Nephron (organoid): ENCODE results near the gene C12orf60.

ENCODE experiments used
- H3K27ac Mint-ChIP-seq, 3 experiments: 2 replicates each; pipeline ENCODE4 v1.8.0; 2020; ENCODE audit warnings: mixed read lengths in 3 of 3, mild to moderate bottlenecking in 2 of 3, moderate library complexity in 1 of 3
- H3K27me3 Mint-ChIP-seq: 2 replicates; pipeline ENCODE4 v1.8.0; 2021; ENCODE audit warnings: low read depth, mild to moderate bottlenecking, moderate library complexity, mixed read lengths
- H3K36me3 Mint-ChIP-seq: 2 replicates; pipeline ENCODE4 v1.8.0; 2020; ENCODE audit warnings: low read depth, mixed read lengths
- H3K4me1 Mint-ChIP-seq: 2 replicates; pipeline ENCODE4 v1.8.0; 2020; ENCODE audit warnings: mixed read lengths
- H3K4me3 Mint-ChIP-seq, 3 experiments: 2 replicates each; pipeline ENCODE4 v1.8.0; 2020; ENCODE audit warnings: mild to moderate bottlenecking in 3 of 3, mixed read lengths in 3 of 3, moderate library complexity in 2 of 3
- H3K9me3 Mint-ChIP-seq: 2 replicates; pipeline ENCODE4 v1.8.0; 2020; ENCODE audit warnings: mixed read lengths
- TF ChIP-seq, protein P1 (sequence below), 3 experiments: fragments of 200-600 bp; sonication (generic); IDR thresholded peaks; one replicate each; pipeline ENCODE4 v1.5.0; 2021; ENCODE audit warnings: antibody characterized with exemption in 3 of 3; ENCODE audit not compliant: unreplicated experiment in 3 of 3

Gene C12orf60

DNA sequence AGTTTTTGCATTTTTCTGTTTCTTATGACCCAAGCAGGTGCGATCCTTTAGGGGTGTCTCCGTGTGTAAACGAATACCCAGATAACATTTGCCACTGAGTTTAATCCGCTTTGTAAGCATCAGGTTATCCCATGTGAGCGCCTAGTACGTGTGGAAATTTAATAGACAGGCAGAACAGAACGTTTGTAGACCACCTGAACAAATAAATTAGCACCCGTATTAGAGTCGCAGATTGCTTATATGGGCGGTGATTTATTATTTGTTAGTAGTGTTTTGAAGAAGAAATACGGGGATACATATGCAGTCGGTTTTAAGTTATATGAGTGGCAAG, 325 bp downstream of the C12orf60 start:
- TF ChIP-seq, protein P1, sequence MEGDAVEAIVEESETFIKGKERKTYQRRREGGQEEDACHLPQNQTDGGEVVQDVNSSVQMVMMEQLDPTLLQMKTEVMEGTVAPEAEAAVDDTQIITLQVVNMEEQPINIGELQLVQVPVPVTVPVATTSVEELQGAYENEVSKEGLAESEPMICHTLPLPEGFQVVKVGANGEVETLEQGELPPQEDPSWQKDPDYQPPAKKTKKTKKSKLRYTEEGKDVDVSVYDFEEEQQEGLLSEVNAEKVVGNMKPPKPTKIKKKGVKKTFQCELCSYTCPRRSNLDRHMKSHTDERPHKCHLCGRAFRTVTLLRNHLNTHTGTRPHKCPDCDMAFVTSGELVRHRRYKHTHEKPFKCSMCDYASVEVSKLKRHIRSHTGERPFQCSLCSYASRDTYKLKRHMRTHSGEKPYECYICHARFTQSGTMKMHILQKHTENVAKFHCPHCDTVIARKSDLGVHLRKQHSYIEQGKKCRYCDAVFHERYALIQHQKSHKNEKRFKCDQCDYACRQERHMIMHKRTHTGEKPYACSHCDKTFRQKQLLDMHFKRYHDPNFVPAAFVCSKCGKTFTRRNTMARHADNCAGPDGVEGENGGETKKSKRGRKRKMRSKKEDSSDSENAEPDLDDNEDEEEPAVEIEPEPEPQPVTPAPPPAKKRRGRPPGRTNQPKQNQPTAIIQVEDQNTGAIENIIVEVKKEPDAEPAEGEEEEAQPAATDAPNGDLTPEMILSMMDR (IDR thresholded peaks at IDR 0.05; ENCODE audit: unreplicated experiment in 3 of 3): no peak
- no peak overlapping the region for H3K27ac Mint-ChIP-seq
- no peaks in the 10 kb centered on the region for H3K27me3 Mint-ChIP-seq
- no peak overlapping the region for H3K4me3 Mint-ChIP-seq
- peaks cover 12% of the 10 kb centered on the region for H3K4me1 Mint-ChIP-seq
- H3K36me3 Mint-ChIP-seq: peaks cover 8% of the 10 kb centered on the region
- H3K9me3 Mint-ChIP-seq: no peaks in the 10 kb centered on the region

DNA sequence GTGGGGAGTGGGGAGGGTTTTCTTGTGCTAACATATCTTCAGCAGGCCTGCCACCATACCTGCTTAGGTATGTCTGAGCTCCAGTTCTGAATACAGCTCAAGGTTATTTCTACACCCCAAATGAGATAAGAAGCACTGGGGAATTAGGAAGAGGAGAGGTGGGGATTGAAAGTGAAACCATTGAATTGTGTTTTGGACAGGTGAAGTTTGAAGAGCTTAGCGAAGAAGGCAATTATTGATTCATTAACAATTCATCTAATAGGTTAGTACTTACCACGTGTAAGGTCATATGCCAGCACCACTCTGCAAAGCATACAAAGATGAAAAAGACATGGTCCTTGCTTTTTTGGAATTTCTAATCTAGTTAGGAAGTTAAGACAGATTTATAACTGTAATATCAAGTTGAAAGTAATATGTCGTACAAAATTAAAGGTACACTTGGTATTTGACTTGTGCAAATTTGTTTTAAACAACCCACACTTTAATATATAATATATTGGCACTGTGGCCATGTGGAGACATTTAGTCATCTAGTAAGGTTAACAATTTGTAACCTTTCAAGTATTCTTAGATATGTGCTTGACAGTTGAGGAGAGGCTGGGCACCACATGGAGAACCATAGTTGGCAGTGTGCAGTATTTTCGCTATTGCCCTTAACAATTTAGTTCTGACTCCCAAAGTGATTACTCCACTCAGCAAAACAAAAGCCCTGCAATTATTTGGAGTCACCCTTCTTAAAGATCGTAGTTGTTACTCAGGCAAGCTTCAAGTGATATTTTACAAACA, 6.9 kb downstream of the C12orf60 start:
- H3K27me3 Mint-ChIP-seq: peaks cover 4% of the 10 kb centered on the region
- H3K4me3 Mint-ChIP-seq: no peak overlapping the region
- no peak overlapping the region for H3K27ac Mint-ChIP-seq
- no peaks in the 10 kb centered on the region for H3K36me3 Mint-ChIP-seq
- TF ChIP-seq, protein P1 (IDR thresholded peaks at IDR 0.05; ENCODE audit: unreplicated experiment in 3 of 3): no peak
- no peaks in the 10 kb centered on the region for H3K9me3 Mint-ChIP-seq
- H3K4me1 Mint-ChIP-seq: no peaks in the 10 kb centered on the region

DNA sequence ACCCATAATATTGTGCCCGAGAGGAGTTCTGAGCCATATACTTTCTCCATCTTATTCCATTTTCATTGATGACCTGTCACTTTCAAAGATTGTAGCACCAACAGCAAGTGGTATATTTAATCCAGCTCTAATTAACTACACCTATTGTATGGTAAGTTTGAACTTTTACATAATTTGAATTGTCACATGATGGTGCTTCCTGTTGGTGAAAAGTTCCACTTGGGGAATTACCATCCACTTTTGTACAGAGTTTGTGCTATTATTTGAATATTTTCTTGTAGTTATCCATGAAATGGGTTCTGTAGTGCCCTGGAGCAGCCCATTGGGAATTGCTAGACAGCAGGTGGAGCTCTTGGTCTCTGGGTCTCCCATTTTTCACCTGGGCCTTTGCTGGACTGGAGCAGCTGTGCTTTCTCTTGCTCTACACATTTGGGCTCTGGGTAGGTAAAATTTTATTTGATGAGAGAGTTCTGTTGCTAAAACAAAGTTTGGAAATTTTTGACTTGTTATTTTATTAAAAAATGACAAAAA, 7.5 kb downstream of the C12orf60 start:
- no peak overlapping the region for H3K27ac Mint-ChIP-seq
- H3K4me1 Mint-ChIP-seq: no peaks in the 10 kb centered on the region
- no peaks in the 10 kb centered on the region for H3K36me3 Mint-ChIP-seq

DNA sequence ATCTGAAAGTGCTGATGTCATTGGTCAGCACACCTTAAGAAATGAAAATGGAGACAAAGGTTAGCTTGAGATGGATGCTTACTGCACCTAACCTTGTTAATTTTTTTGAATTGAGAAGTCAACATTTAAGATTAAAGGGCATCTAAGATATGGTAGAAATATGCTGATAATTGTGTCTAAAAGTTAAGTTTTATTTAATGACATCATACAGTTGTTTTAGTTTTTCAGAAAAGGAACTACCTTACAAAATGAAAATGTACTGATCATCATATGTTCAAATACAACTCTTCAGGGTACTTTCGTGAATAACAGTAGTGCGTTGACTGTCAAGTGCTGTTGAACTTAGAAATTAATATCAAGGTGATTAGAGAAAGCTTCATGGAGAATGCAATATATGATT, 8.0 kb downstream of the C12orf60 start:
- Mint-ChIP-seq H3K4me3 (no peak overlapping the region), H3K9me3 (no peaks in the 10 kb centered on the region), H3K36me3 (no peaks in the 10 kb centered on the region), H3K27me3 (peaks cover 4% of the 10 kb centered on the region), H3K4me1 (no peaks in the 10 kb centered on the region), H3K27ac (no peak overlapping the region)
- TF ChIP-seq, protein P1 (IDR thresholded peaks at IDR 0.05; ENCODE audit: unreplicated experiment in 3 of 3): no peak

More for the DNA sequence above, 7.5 kb downstream of the C12orf60 start:
- Mint-ChIP-seq H3K9me3 (no peaks in the 10 kb centered on the region), H3K27me3 (peaks cover 4% of the 10 kb centered on the region), H3K4me3 (no peak overlapping the region)
- TF ChIP-seq, protein P1 (IDR thresholded peaks at IDR 0.05; ENCODE audit: unreplicated experiment in 3 of 3): peak in 1 of 3 experiments; percentile 14

DNA sequence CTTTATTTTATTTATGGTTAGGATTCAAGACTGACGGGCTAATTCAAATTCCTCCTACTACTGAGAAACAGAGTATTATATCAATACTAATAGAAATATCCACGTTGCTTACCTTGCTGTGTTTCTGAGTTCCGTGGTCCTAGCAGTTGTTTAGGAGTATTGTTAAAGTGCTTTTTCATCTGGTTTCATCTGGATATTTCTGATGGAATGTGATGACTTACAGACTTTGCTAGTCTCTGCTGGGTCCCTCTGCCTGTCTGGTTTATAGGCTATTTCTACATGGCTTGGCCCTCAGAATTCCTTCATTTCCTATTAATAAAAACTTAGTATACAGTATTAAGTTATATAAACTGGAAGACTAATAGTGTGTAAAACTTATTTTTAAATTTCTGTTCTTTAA, 10.5 kb downstream of the C12orf60 start, which contains the start of gene SMCO3:
Gene SMCO3, minus strand, starts transcription at position 169 of the 400 bp plus-strand sequence. CDS start 7,502 bp downstream, outside the sequence.
- TF ChIP-seq, protein P1 (IDR thresholded peaks at IDR 0.05; ENCODE audit: unreplicated experiment in 3 of 3): no peak
- Mint-ChIP-seq H3K27me3 (peaks cover 4% of the 10 kb centered on the region), H3K9me3 (no peaks in the 10 kb centered on the region), H3K27ac (peak within 1 kb of the TSS in 2 of 3 experiments; percentile 13 to 45), H3K36me3 (no peaks in the 10 kb centered on the region), H3K4me3 (peak within 1 kb of the TSS; percentile 70 to 79 (median 78)), H3K4me1 (no peaks in the 10 kb centered on the region)
